NCI-H2107 treated with DMSO at 0.1 percent for 48 hours (cell line): ENCODE results near the gene CALML6.
A peak's percentile ranks its signal among the peaks of the same experiment; 100 is the strongest.

Source experiments
- DNase-seq: peaks from one replicate; lab custom pipeline; 2025; ENCODE audit not compliant: unreplicated experiment; lab: John Stamatoyannopoulos, UW

Gene CALML6

DNA sequence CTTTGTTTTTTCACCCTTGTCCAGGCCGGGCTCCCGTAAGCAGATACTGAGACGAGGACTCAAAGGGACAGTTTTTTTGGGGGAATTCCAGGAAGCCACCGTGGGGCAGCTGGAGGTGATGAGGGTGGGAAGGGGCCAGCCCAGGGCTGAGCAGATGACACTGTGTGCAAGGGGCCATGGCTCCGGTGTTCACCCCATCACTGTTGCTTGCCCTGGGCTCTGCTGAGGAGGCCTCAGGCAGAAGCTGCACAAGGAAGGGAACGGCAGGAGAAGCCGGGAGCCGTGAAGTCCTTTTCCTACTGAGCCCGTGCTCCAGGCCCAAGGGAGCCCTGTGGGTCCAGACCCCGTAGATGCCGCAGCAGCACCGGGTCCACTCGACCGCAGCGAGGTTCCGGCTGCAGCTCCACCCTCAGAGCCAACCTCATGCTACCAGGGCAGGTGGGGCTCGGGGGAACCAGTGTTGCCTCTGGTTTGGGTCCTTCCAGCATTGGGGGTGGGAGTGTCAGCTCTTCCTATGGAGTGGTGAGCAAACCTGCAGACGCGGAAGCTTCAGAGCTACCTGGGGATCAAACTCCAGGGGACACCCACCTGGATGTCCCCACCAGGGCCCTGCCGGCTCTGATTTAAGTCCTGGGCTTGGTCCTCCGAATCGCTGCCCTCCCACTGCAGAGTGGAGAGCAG, 4.3 kb upstream of the CALML6 start:
- DNase-seq: no peak

DNA sequence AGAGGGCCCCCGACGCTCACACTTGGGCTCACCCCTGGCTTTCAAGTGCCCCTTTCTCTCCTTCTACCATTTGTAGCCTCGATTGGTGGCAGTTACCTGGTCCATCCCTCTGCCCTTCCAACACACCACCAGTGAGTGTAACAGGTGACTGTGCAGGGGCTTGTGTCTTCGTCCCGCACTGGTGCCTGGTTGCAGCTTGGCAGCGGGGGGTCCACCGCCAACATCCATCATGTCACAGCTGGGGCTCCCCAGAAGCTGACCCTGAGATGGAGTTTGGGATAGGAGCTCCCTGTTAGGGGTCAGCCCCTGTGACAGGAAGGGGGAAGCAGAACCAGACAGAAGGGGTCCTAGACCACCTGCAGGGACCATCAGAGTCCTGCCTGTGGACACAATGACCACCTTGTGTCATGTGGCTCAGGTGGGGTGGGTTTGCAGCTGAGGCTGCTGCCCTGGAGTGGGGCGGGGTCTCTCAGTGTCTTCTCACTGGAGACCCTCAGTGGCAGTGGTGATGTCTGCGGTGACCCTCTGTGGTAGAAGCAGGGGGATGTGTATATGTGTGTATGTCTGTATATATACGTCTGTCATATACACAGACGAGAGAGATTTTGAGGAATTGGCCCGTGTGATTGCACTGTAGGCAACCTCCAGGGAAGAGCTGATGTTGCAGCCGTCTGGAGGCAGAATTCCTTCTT, 3.6 kb upstream of the CALML6 start:
- no peak for DNase-seq

DNA sequence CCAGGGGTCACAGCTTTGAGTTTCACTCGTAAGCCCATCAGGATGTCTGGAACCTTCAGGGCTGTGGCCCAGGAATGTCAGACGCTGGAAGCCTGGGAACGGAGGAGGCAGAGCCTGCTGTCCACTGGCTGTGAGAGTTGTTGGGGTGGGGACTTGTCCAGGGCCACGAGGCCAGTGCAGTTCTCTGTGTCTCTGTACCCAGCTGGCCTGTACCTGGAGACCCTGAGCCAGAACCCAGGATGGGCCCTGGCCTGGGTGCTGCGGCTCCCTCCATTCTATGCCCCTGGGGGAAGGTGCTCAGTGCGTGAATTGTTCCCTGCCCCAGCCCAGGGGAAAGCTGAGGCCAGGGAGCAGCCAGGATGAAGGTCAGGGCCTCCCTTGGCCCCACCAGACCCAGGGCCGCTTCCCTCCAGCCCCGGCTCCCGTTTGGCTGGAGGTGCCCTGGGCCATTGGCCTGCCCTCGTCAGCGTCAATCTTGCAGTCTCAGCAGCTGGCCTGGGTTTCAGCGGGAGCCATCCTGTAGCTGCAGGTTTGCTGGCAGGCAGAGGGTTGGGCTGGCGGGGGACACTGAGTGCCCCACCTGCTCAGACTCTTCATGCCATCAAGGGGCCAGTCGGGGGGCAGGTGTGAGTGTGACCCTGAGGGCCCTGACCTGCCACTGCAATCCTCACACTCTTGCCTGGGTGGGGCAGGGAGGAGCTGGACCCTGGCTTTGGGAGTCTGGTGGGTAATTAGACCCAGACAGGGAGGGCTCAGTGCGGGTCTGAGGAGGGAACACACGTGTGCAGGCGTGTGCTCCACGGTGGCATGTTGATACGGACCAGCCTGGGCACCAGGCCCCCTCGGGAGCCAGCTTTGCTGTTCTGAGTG, 724 bp upstream of the CALML6 start:
- no peak for DNase-seq

DNA sequence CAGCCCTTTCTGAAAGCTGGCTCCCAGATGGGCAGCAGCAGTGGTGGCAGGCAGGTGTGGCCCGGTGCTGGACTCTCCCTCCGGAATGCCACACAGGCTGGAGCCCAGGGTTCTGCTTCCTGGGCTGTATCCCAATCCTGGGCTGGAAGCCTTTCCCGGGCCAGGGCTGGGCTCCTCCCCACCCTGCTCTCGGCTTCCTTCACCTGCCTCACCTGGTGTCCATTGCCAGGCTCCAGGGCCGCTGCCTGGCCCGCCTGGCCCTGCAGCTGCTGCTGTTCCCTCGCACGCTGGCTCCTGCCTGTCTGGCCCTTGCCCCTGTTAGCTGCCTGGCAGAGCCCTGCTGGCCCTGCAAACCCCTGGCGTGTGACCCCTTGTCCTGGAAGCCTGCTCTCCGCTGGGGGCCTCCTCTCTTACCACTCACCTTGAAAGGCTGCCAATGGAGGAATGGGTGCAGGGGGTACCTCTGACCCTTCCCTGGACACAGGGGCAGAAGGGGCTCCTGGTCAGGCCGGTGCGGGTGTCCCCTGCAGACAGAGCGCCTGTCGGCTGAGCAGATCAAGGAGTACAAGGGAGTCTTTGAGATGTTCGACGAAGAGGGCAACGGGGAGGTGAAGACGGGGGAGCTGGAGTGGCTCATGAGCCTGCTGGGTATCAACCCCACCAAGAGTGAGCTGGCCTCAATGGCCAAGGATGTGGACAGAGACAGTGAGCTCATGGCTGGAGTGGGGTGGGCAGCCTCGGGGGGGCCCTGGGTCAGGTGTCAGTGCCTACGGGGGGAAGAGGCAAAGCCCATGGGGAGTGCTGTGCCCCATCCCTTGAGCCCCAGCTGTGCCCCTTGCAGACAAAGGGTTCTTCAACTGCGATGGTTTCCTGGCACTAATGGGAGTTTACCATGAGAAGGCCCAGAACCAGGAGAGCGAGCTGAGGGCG, 1.1 kb downstream of the CALML6 start:
- DNase-seq: no peak

GRCh38 chr1:1916851-1917251, 1.8 kb downstream of the CALML6 start:
- no peak for DNase-seq

DNA sequence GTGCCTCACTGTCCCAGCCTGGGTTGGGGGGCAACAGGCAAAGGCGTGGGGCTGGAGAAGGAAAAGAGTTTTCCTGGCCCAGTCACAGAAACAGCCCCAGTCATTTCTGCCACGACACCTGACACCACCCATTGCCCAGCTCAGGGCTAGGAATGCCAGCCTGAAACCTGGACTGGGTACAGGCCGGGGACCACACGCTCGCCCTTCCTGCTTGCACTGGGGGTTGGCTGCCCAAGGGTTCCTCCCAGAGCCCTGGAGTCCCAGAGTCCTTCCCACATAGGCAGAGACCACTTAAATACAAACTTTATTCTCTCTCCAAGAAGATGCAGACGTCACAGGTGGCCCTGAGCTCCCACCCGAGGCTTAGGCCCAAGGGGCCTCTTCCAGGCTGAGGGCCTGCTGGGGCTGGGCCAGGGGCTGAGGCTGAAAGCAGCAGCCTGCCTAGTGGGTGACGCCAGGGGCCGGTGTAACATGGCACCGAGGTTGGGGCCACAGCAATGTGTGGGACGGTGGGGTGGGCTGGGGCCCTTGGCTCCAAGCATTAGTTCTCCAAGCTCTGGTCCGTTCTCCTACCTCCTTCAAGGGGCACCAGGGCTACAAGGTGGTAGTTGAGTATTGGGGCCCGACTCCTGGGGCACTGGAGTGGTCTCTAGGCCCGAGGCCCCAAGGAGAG, 2.4 kb downstream of the CALML6 start:
- DNase-seq: no peak

- no peak for DNase-seq
Observed at GRCh38 chr1:1917995-1918900, 3.2 kb downstream of the CALML6 start.

GRCh38 chr1:1918901-1919303, 3.8 kb downstream of the CALML6 start, which contains the start of gene TMEM52:
TSS of gene TMEM52 (minus strand) at chr1:1919279. CDS start at chr1:1919265, 14 bp downstream.
- DNase-seq: no peak

GRCh38 chr1:1919304-1920056, 4.4 kb downstream of the CALML6 start:
- DNase-seq: peak; percentile 23

- no peak for DNase-seq
Observed at GRCh38 chr1:1920057-1920607, 5.1 kb downstream of the CALML6 start.

- no peak for DNase-seq
Observed at GRCh38 chr1:1920608-1921458, 5.8 kb downstream of the CALML6 start.

DNA sequence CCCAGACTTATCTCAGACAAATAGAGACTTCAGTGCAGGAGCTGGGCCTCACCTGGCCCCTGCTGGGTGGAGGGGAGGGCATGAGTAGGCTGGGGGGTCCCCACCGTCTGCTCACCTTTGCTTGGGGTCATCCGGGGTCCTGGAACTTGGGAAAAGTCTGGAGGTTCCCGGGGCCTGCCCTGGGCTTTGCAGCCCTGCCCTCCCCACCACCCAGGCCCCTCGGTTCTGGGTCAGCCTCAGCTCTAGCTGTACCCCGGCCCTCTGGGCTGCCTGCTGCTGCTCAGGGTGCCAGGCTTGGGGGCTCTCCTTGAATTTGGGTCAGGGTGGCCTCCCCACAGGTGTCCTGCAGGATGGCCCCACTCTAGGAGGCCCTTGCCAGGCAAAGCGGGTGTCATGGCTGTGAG, 6.4 kb downstream of the CALML6 start:
- DNase-seq: no peak

DNA sequence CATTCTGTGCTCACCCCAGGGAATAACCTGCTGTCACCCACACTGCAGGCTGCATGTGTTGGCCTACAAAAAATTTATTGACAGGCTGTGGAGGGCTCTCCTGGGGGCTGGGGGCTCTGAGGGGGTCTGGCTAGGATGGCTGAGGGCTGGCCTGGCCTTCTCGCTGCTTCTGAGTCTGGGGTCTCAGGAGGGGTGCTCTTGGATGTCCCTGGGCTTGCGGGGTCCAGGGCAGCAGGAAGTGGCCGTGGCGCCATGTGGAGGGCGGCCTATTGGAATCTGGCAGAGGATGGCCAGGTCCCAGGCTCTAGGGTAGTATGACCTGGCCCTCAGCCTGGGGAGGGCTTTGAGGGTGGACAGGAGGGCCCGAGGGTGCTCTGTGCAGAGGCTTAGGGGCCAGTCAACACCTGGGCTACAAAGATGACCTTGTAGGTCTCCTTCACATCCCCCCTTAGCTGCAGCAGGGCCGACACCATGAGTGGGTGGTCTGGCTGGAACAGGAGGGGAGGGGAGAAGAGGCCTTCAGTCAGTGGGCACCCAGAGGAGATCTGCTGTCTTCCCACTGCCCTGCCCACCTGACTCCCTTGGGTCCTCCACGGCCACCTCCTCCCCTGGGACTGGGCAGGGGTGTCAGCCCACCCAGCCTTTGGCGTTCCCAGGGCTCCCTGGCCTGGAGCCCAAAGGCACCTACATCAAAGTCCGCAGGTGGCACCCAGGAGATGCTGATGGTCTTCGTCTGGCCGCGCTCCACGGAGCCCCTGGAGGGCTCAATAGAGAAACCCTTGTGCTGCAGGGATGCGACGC, 7.0 kb downstream of the CALML6 start:
- DNase-seq: no peak

DNA sequence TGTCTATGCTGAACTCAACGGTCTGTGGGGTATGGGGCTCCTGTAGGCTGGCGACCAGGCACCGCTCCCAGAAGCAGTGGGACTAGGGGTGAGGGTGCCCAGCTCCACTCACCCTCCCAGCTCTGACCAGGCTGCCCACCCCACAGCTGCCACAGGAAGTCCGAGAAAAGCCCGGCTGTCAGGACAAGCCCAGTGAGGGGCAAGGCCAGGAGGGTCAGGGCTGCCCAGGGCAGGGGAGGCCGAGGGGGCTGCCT, 7.6 kb downstream of the CALML6 start:
- no peak for DNase-seq

DNA sequence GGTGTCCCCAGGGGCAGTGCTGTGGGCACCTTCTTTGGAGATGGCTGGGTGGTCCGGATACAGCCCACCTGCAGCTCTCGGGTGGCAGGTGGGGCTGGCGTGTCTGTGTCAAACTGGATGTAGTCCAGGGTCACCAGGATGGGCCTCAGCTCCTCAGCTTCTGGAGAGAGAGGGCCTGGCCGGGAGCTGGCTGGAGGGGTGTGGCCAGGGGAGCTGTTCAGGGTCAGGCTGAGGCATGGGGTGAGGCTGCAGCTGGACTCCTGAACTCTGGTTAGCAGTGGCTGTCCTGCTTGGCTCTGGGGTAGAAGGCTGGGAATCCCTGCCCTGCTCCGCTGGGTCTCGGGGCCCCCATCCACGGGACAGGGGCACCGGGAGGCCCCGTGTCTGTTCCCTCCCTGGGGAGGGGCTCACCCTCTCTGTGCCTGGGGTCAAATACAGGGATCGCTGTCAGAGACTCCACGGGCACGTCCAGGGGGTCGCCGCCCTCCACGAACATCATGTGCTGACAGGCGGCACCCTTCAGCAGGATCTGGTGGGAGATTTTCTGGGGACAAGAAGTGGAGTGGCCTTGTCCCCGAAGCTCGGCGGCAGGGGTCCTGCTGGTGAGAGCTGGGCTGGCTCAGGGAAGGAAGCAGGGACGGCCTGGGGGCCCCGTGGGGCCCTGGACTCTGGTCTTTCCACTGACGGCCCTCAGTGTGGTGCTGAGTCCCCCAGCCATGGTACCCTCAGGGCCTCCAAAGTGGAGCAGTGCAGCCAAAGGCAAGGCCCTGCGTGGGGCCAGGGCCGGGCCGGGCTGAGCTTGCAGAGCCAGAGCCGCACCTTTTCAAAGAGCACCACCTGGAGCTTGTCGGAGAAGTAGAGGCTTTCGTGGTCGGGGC, 8.1 kb downstream of the CALML6 start:
- no peak for DNase-seq

- no peak for DNase-seq
Observed at GRCh38 chr1:1924386-1924785, 9.3 kb downstream of the CALML6 start.
